IgD-negative memory B cell (primary cell): Measurements from ENCODE around the gene CCZ1. TPM values are rescaled to one million over a fixed set of nuclear protein-coding genes. Genes with fewer than 3 reads are reported as not detected.
A peak's percentile ranks its signal among the peaks of the same experiment; 100 is the strongest.
"Not testable (repeated sequence)": the region's sequence is repeated elsewhere in the genome, so short reads cannot be mapped to it uniquely, and the experiment has no call there.

ENCODE experiments used
- H3K27ac Mint-ChIP-seq, 3 donors: one replicate each; pipeline ENCODE4 v1.8.0; 2020 to 2022; ENCODE audit warnings: mild to moderate bottlenecking in 3 of 3, mixed read lengths in 3 of 3, moderate library complexity in 1 of 3
- H3K27me3 Mint-ChIP-seq: one replicate; pipeline ENCODE4 v1.8.0; 2021; ENCODE audit warnings: mixed read lengths
- H3K36me3 Mint-ChIP-seq: one replicate; pipeline ENCODE4 v1.8.0; 2020; ENCODE audit warnings: mild to moderate bottlenecking, mixed read lengths
- H3K4me1 Mint-ChIP-seq, 3 donors: one replicate each; pipeline ENCODE4 v1.8.0; 2020 to 2022; ENCODE audit warnings: mixed read lengths in 3 of 3, mild to moderate bottlenecking in 1 of 3
- H3K4me3 Mint-ChIP-seq, 4 donors: one replicate each; pipeline ENCODE4 v1.8.0; 2020 to 2022; ENCODE audit warnings: mild to moderate bottlenecking in 4 of 4, mixed read lengths in 4 of 4, moderate library complexity in 3 of 4
- H3K9me3 Mint-ChIP-seq, 3 donors: one replicate each; pipeline ENCODE4 v1.8.0; 2020 to 2021; ENCODE audit warnings: mixed read lengths in 3 of 3, mild to moderate bottlenecking in 1 of 3
- polyA plus RNA-seq: library from polyadenylated mRNA; unstranded; fragments of 300-500 nt; fragmentation: Illumina TruSeq; gene quantifications from one replicate; pipeline ENCODE4 v1.2.3, GENCODE V29; 2021

The CCZ1 gene
- polyA plus RNA-seq, 1 donor from 2014 or later, result 39.9 TPM

DNA sequence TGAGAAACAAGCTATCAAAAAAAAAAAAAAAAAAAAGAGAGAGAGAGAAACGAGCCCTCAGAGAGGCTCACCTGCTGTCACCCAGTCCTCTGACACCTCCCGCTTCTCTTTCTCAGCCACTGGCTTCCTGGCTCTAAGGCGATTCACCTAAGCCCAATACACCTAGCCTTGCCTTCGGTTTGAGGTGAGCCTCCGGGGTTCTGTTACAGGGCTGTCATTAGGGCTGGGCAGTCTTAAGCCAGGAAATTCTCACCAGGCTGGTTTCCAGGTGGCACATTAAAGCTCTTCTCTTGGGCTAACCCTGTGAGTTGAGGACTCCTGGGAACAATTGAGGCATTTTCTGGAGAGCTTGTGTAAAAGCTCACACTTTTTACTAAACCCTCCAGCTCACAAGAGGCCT lies 10.5 kb upstream of the CCZ1 start:
- H3K27ac Mint-ChIP-seq, H3K4me1 Mint-ChIP-seq, H3K27me3 Mint-ChIP-seq, H3K9me3 Mint-ChIP-seq, H3K36me3 Mint-ChIP-seq, H3K4me3 Mint-ChIP-seq: not testable (repeated sequence)

DNA sequence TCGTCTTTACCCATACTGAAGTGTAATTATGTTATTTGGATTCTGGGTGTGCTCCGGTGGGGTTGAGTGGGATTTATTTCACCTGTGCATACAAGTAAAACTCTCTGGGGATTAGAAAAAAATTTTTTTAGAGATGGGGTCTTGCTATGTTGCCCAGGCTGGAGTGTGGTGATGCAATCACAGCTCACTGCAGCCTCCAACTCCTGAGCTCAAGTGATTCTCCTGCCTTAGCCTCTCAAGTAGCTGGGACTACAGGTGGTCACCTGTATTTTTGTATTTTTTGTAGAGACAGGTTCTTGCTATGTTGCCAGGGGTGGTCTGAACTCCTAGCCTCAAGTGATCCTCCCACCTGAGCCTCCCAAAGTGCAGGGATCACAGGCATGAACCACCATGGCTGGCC lies 8.3 kb upstream of the CCZ1 start:
- H3K27ac Mint-ChIP-seq, H3K4me1 Mint-ChIP-seq, H3K9me3 Mint-ChIP-seq, H3K36me3 Mint-ChIP-seq, H3K4me3 Mint-ChIP-seq, H3K27me3 Mint-ChIP-seq: not testable (repeated sequence)

DNA sequence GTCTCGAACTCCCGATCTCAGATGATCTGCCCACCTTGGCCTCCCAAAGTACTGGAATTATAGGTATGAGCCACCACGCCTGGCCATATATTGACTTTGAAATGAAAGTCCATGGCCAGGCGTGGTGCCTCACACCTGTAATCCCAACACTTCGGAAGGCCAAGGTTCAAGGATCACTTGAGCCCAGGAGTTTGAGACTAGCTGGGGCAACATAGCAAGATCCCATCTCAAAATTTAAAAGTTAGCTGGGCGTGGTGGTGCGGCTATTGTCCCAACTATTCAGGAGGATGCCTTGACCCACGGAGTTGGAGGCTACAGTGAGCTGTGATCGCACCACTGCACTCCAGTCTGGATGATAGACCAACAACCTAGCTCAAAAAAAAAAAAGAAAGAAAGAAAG lies 6.0 kb upstream of the CCZ1 start:
- peaks cover 1% of the 10 kb centered on the region for H3K36me3 Mint-ChIP-seq
- H3K27me3 Mint-ChIP-seq, result no peaks in the 10 kb centered on the region
- H3K4me1 Mint-ChIP-seq, result no peaks in the 10 kb centered on the region

DNA sequence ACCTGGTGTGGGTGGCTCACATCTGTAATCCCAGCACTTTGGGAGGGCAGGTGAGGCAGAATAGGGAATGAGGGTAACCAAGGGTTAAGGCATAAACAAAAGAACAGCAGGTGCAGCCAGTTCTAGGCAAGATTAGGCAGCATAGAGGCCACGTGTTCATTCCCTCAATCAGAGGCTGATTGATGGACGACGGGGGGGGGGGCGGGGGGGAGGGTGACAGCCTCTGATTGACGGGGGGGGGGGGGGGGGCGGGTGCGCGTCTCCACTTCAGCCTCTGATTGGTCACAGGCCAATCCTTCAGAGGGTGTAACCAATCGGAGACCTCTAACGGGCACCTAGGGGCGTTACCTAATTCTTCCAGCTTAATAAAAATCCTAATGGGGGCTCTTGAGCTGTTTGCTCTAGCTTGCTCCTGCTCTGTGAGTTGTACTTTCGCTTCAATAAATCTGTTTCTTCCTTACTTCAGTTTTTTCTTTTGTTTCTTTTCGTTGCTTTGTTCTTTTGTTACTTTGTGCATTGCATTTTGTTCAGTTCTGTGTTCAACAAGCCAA lies 1.1 kb upstream of the CCZ1 start:
- H3K9me3 Mint-ChIP-seq, H3K27me3 Mint-ChIP-seq, H3K36me3 Mint-ChIP-seq, H3K4me1 Mint-ChIP-seq: not testable (repeated sequence)
- Mint-ChIP-seq H3K4me3 (peak overlapping the region in 3 of 4 donors; percentile 62 to 70 (median 69)), H3K27ac (peak overlapping the region in 2 of 3 donors; percentile 50 to 73)

More for the DNA sequence above, 6.0 kb upstream of the CCZ1 start:
- no peak overlapping the region for H3K27ac Mint-ChIP-seq
- no peaks in the 10 kb centered on the region for H3K9me3 Mint-ChIP-seq
- no peak overlapping the region for H3K4me3 Mint-ChIP-seq

DNA sequence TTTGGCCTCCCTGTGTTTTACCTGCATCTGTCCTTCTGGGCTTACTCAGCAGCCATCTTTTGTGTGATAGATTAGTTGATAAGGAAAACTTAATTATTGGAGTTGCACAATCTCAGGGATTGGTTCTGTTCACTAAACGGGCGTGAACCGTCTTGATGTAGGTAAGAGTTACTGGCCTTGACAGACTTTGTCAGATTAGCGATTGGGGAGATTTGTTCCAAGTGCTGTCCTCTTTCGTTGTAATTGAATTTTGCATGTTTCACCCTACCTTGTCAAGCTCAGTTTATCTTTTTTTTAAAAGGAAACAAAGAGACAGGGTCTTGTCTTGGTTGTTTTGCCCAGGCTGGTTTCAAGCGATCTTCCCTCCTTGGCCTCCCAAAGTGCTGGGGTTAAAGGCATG lies 4.5 kb downstream of the CCZ1 start:
- H3K9me3 Mint-ChIP-seq, H3K27ac Mint-ChIP-seq, H3K27me3 Mint-ChIP-seq, H3K4me3 Mint-ChIP-seq, H3K36me3 Mint-ChIP-seq, H3K4me1 Mint-ChIP-seq: not testable (repeated sequence)

DNA sequence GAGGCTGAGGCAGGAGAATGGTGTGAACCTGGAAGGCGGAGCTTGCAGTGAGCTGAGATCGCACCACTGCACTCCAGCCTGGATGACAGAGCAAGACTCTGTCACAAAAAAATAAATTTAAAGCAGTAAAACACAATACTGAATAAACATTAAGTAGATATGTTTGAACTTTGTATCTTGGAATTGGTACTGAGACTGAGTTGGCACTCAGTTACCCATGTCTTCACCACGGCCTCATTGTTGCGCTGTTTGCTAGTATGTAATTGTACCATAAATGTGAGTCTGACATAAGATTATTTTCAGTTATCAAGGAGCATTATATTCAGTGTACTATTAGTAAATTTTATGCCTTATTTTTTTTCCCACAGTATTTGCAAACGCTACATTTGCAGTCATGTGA lies 6.2 kb downstream of the CCZ1 start:
- H3K27ac Mint-ChIP-seq, H3K4me1 Mint-ChIP-seq, H3K9me3 Mint-ChIP-seq, H3K27me3 Mint-ChIP-seq, H3K4me3 Mint-ChIP-seq, H3K36me3 Mint-ChIP-seq: not testable (repeated sequence)

DNA sequence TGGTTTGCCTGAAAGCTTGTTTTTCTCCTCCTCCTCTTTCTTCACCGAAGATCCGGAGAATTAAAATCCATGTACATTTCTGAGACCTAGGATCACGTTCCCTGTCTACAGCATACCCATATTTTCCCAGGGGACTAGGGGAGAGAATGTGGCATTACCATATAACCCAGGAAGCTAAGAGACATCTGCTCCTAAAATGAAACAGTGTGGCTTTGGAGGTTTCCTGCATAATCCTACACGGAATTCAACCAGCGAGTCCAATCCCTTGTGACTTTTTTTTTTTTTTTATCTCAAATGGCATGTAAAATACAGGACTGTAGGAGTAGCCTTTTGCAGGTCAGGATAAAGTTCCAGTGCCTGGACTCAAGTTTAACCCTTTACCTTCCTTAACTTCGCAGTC lies 10.3 kb downstream of the CCZ1 start:
- not testable (repeated sequence) for H3K27ac Mint-ChIP-seq, H3K27me3 Mint-ChIP-seq, H3K4me1 Mint-ChIP-seq, H3K4me3 Mint-ChIP-seq, H3K36me3 Mint-ChIP-seq, H3K9me3 Mint-ChIP-seq

DNA sequence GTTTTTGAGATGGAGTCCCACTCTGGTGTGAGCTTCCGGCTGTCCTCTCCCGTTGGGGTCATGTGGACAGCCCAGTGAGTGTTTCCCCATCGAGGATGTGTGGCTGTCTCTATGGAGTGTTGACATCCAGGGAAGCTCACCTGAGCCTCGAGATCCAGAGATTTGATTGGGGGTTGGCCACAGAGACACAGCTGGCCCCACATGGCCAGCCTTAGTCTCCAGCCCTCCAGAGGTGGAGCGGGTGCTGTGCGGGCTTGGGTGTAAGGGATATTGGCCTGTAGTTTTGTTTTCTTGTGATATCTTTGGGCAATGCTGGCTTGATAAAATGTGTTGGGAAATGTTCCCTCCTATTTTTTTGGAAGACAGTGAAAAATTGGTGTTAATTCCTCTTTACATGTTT lies 18.0 kb downstream of the CCZ1 start:
- H3K4me1 Mint-ChIP-seq, H3K27ac Mint-ChIP-seq, H3K27me3 Mint-ChIP-seq, H3K9me3 Mint-ChIP-seq, H3K4me3 Mint-ChIP-seq, H3K36me3 Mint-ChIP-seq: not testable (repeated sequence)

DNA sequence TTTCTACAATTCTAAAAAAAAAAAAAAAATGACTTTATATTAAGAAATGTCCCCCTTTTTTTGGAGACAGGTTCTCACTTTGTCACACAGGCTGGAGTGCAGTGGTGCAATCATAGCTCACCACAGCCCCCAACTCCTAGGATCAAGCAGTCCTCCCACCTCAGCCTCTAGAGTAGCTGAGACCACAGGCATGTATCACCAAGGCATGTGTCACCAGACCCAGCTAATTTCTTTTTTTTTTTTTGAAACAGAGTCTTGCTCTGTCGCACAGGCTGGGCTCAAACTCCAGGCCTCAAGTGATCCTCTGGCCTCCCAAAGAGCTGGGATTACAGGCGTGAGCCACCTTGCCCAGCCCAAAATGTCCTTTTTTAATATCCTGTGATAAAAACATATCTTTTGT lies 25.6 kb downstream of the CCZ1 start:
- not testable (repeated sequence) for H3K27me3 Mint-ChIP-seq, H3K4me1 Mint-ChIP-seq, H3K27ac Mint-ChIP-seq, H3K4me3 Mint-ChIP-seq, H3K9me3 Mint-ChIP-seq, H3K36me3 Mint-ChIP-seq

DNA sequence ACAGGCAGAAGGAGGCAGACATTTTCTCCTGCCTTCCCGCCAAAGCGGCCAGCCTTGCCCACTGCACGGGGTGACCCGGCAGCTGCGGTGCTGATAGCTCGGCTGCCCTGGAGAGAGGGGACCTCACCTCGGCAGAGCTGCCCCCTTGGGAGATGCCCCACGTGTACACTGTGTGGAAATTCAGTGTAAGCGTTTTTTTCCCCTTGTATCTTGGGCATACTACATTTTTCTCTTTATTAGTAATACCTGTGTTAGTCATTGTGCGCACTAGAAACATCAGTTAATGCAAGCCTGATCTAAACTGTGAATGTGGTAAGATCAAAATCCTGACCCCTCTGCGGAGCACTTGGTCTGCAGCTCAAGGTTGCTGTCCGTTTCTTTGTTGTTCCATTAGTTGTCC lies 26.1 kb downstream of the CCZ1 start:
- H3K27ac Mint-ChIP-seq, H3K9me3 Mint-ChIP-seq, H3K4me1 Mint-ChIP-seq, H3K4me3 Mint-ChIP-seq, H3K27me3 Mint-ChIP-seq, H3K36me3 Mint-ChIP-seq: not testable (repeated sequence)

DNA sequence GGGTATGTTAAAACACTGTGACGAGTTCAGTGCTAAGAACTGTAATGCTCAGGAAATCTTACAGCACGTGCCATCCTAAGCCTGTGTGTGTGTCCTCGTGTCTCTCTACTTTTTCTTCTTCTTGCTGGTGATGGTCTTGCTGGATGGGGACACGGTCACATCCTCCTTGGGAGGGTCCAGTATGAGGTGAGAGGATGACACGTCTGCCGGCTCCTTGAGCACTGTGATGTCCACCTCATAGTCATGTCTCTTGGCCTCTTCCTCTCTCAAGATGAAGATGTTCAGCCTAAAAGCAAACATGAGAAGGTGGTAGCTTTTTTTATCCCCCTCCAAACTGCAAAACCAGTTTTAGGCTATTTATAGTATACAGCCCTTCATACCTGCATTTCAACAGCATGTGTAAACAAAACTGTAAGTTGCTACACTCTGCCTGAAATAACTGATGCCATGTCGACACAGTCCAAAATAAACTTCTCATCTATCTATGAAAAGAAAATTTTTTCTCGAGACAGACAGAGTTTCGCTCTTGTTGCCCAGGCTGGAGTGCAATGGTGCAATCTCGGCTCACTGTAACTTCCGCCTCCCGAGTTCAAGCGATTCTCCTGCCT lies 27.8 kb downstream of the CCZ1 start:
- H3K9me3 Mint-ChIP-seq, H3K27ac Mint-ChIP-seq, H3K27me3 Mint-ChIP-seq, H3K4me3 Mint-ChIP-seq, H3K36me3 Mint-ChIP-seq, H3K4me1 Mint-ChIP-seq: not testable (repeated sequence)

DNA sequence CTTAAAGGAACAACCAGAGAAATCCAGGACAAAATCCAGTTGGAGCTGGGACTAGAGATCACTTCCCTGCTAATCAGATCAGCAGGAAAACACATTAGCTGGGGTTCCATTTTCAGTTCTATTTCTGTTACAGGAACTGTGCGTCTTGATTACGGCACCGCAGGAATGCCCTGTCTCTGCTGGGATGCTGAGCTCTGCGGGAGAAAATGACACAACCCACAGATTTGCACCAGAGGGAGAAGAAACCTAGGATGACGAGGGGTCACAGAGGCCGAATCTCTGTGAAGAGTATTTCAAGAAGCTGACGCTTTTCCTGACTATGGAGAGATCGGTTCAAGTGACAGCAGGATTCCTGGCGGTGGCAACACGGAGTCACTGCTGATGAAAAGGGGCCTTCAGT lies 31.8 kb downstream of the CCZ1 start:
- not testable (repeated sequence) for H3K36me3 Mint-ChIP-seq, H3K9me3 Mint-ChIP-seq, H3K27ac Mint-ChIP-seq, H3K27me3 Mint-ChIP-seq, H3K4me1 Mint-ChIP-seq, H3K4me3 Mint-ChIP-seq

DNA sequence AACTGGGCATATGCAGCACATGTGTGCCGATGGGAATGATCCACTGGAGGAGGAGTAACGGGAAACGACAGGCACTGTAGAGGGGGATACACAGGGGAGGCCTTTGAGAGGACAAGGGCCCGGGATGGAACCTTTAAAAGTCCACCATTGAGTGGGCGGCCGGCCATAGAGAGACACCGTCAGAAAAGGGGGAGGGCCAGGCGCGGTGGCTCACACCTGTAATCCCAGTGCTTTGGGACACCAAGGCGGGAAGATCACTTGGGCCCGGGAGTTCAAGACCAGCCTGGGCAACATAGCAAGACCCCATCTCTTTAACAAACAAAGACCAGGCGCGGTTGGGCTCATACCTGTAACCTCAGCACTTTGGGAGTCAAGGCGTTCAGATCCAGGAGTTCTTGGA lies 32.7 kb downstream of the CCZ1 start:
- not testable (repeated sequence) for H3K9me3 Mint-ChIP-seq, H3K36me3 Mint-ChIP-seq, H3K27ac Mint-ChIP-seq, H3K4me3 Mint-ChIP-seq, H3K27me3 Mint-ChIP-seq, H3K4me1 Mint-ChIP-seq

DNA sequence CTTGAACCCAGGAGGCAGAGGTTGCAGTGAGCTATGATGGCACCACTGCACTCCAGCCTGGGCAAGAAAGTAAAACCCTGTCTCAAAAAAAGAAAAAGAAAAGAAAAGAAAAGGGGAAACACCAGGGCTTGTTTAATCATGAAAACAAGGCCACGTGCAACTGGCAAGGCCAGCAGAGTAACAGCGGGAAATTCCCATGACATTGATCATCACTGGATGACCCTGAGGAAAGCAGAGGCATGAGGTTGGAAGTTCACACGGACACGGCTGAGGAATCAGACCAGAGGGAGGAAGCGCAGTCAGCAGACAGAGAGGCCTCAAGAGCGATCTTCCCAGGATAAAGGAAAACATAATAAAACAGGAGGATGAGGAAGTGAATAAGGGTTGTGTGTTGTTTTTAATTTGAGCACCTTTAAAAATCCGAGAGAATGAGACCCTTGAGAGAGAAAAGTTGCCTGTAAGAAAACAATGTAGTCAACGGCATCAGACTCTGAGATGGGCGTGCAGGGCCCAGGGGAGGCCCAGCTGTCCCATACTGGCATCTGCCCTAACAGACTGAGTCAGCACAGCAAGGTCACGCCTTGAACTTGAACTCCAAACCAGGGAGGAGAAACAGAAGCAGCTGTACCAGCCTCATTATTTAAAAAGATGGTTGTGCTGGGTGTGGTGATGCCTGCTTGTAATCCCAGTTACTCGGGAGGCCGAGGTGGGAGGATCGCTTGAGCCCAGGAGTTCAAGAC lies 33.5 kb downstream of the CCZ1 start:
- not testable (repeated sequence) for H3K27ac Mint-ChIP-seq

DNA sequence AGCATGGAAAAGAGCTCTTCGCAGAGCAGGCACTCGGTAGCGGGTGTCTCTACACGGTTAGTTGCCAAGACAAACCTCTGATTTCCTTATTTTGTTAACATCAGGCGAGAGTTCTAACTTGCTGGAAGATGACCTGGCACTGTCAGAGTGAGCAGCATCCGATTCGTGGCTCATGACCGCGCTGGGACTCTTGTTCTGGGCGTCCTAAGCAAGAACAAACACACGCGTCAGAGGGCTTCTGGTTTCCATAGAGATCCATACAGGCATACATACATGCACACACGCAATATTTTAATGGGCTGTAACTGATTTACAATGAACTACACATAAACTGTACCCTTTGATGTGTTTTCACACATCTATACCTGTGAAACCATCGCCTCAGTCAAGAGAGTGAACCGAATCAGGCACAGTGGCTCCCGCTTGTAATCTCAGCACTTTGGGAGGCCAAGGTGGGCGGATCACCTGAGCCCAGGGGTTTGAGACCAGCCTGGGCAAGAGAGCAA lies 36.5 kb downstream of the CCZ1 start:
- not testable (repeated sequence) for H3K36me3 Mint-ChIP-seq

More for the DNA sequence above, 33.5 kb downstream of the CCZ1 start:
- not testable (repeated sequence) for H3K9me3 Mint-ChIP-seq, H3K27me3 Mint-ChIP-seq, H3K4me3 Mint-ChIP-seq, H3K36me3 Mint-ChIP-seq, H3K4me1 Mint-ChIP-seq

DNA sequence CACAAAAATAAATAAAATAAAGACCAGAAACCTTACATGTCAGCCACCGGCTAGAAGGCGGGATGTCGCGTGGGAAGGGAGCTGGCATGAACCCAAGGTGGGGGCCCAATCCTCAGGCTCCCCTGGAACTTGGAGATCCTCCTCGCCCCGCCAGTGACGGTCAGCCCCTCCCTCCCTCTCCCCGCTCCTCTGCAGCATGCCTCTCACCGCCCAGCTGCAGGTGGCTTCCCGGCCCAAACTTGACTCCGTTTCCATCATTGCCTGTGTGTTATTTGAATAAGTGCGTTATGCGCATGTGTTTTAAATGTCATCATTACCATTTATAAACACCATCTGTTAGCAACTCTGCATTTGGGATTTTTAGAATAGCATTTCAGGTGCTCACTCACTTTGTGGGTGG lies 64.7 kb downstream of the CCZ1 start:
- H3K36me3 Mint-ChIP-seq, H3K4me1 Mint-ChIP-seq, H3K4me3 Mint-ChIP-seq, H3K27me3 Mint-ChIP-seq, H3K27ac Mint-ChIP-seq, H3K9me3 Mint-ChIP-seq: not testable (repeated sequence)

More for the DNA sequence above, 36.5 kb downstream of the CCZ1 start:
- not testable (repeated sequence) for H3K27me3 Mint-ChIP-seq, H3K4me1 Mint-ChIP-seq, H3K9me3 Mint-ChIP-seq, H3K4me3 Mint-ChIP-seq, H3K27ac Mint-ChIP-seq
